Activated CD4-positive, alpha-beta T cell treated with anti-CD3 and anti-CD28 coated beads, Interleukin-10, Interleukin-2, amounts not matched to agents 100 ng/mL and 50 ng/mL, durations not matched to agents 16 hours and 8 hours (primary cell): Measurements from ENCODE around the gene RFC4.
"Not testable (repeated sequence)": the region's sequence is repeated elsewhere in the genome, so short reads cannot be mapped to it uniquely, and the experiment has no call there.

Experiments
- DNase-seq: peaks from one replicate; pipeline ENCODE4 v3.0.0-alpha.2; 2020

RFC4 gene

DNA sequence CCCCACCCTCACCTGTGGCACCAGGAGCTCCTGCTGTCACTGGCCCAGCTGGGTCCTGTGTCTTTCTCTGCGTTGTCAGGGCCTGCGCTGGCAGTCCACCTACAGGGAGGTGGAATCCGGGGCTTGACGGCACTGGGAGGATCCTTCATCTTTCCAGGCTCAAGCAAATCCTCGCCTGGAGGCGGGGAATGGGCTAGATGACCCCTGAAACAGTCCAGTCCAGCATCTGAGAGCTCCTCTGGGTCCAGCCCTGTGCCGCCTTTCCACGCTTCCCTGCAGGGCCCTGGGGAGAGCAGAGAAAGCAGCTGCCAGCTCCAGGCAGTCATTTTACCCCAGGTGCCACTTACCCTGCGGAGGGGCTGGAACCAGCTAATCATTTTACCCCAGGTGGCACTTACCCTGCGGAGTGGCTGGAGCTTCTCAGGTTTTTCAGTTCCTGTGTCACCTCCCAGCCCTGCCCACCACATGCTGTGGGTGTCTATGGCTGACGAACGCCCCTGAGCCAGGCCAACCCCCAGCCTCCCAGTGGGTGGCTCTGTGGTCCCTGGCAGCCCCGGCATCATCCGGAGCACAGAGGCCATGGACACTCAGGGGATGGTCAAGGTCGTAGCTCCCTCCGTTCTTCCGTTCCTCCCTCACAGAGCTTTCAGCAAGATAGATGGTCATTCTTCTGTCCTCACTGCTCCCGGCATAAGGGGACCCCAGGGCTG is 18.3 kb upstream of the RFC4 start:
- peak; percentile 32 for DNase-seq

DNA sequence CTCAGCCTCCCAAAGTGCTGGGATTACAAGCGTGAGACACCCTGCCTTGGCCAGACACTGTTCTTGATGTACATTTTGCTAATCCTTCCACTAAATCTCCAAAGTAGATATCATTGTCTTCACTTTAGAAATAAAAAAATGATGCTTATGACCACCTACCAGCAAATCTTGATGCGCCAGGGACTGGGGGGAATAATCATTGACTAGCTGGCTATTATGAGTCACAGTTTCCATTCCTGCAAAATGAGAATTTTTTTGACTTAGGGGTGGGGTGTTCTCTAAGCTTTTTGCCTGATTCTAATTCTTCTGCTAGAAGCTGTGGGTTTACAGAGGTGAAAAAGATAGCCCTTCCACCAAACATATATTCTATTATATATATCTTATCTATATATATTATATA is 17.1 kb upstream of the RFC4 start:
- peak; percentile 40 for DNase-seq

GRCh38 chr3:186822388-186822759 is 16.1 kb upstream of the RFC4 start:
- not testable (repeated sequence) for DNase-seq

DNA sequence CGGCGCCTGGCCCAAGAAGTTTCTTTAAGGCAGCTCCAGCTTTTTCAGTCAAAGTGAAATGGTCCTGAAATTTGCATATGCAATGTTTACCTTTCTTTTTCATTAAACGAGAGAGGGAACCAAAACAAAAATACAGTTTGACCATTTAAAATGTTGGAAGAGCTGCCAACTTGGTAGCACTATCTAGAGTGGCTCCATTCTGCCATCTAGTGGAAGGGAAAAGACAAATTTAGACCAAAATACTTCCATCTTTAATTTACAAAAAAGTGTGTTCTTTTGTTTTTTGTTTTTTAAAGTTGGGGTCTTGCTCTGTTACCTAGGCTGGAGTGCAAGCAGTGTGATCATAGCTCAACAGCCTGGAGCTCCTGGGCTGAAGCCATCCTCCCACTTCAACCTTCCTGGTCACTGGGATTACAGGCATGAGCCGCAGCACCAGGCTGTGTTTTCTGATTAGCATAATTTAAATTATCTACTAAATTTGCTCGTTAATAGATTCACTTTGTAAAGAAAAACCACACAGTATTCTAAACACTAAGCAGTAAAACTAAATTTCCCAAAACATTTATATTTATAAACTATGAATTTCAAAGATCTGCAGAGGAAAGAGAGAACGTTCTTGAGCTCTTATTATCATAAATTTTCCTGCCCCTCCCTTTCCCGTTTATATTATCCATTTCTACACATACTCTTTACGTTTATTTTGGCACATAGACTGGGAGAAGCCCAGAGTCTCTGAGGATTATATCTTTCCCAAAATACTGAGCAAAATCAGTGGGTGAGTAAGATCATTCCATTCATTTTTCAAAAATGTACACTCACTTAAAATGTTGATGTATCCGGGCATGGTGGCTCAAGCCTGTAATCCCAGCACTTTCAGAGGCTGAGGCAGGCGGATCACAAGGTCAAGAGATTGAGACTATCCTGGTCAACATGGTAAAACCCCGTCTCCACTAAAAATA is 15.4 kb upstream of the RFC4 start:
- peak; percentile 64 for DNase-seq

DNA sequence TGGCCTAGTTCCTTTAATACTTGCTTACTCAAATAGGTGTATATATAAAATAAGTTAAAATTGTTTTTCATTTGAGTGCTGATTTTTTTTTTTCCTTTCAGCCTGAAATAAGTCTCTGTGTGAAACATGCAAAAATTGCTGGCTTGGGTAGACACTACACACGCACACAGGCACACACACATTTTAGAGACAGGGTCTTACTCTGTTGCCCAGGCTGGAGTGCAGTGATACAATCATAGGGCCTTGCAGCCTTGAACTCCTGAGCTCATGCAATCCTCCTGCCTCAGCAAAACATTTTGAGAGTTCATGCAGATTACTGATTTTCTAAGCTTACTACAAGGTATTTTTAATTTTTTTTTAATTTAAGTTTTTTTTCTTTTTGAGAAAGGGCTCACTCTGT is 12.7 kb upstream of the RFC4 start:
- no peak for DNase-seq

DNA sequence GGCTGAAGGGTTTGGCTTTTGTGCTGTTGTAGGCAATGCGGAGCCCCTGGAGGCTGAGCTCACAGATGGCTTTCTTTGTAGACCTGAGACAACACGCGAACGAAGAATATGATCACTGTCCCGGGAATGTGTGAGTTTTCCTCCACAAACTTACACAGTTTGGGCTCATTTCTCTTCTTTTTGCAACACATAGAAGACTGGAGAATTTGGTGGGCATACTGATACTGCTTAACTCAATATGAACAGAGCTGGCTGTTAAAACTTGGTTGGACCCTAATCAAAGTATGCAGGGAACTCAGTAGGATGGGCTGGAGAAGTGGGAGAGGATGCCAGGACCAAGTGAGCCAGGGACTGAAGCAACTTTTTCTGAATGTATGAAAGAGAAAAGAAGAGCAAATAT is 12.2 kb upstream of the RFC4 start:
- no peak for DNase-seq

DNA sequence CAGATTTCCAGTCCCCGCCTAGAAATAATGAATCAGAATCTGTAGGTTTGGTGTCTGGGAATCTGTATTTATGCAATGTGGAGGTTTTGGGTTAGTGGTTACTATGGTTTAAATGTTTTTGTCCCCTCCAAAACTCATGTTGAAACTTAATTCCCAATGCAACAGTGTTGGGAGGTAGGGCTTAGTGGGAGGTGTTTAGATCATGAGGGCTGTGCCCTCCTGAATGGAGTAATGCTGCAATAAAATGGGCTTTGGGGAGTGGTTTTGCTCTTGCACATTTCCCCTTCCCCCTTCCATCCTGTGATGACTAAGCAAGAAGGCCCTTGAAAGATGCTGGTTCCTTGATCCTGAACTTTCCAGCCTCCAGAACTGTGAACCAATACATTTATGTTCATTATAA is 9.2 kb upstream of the RFC4 start:
- DNase-seq, result peak; percentile 38

- no peak for DNase-seq
These were observed 7.8 kb upstream of the RFC4 start for GRCh38 chr3:186814100-186814499.

DNA sequence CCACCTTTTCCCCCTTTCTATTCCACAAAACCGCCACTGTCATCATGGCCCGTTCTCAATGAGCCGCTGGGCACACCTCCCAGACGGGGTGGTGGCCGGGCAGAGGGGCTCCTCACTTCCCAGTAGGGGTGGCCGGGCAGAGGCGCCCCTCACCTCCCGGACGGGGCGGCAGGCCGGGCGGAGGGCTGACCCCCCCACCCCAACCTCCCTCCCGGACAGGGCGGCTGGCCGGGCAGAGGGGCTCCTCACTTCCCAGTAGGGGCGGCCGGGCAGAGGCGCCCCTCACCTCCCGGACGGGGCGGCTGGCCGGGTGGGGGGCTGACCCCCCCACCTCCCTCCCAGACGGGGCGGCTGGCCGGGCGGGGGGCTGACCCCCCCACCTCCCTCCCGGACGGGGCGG is 5.0 kb upstream of the RFC4 start:
- not testable (repeated sequence) for DNase-seq

DNA sequence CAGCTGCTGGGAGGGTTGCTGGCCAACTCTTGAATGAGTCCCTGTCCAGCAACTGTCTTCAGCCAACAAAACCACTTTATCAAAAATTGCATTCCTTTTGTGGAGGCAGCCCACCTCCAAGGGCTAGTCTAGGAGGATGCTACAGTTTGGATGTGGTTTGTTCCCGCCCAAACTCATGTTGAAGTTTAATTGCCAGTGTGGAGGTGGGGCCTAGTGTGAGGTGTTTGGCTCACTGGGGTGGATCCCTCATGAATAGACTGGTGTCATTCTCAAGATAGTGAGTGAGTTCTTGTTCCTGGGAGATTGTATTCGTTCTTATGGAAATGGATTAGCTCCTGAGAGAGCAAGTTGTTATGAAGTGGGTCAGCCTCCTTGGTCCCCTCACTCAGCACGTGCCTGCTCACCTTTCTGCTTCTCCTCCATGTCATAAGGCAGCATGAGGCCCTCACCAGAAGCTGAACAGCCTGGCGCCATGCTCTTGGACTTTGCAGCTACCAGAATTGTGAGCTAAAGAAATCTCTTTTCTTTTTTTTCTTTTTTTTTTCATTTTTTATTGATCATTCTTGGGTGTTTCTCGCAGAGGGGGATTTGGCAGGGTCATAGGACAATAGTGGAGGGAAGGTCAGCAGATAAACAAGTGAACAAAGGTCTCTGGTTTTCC is 4.2 kb upstream of the RFC4 start:
- DNase-seq, result no peak

GRCh38 chr3:186807231-186807630 is 949 bp upstream of the RFC4 start:
- DNase-seq, result peak; percentile 40

DNA sequence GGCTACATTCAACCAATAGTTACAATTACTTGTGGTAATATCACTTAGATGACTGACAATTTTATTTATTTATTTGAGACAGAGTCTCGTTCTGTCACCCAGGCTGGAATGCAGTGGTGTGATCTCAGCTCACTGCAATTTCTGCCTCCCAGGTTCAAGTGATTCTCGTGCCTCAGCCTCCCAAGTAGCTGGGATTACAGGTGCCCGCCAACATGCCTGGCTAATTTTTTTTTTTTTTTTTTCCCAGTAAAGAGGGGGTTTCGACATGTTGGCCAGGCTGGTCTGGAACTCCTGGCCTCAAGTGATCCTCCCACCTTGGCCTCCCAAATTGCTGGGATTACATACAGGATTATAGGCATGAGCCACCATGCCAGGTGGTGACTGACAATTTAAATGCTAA is 2.8 kb downstream of the RFC4 start:
- not testable (repeated sequence) for DNase-seq

GRCh38 chr3:186802701-186803100 is 3.6 kb downstream of the RFC4 start:
- no peak for DNase-seq

DNA sequence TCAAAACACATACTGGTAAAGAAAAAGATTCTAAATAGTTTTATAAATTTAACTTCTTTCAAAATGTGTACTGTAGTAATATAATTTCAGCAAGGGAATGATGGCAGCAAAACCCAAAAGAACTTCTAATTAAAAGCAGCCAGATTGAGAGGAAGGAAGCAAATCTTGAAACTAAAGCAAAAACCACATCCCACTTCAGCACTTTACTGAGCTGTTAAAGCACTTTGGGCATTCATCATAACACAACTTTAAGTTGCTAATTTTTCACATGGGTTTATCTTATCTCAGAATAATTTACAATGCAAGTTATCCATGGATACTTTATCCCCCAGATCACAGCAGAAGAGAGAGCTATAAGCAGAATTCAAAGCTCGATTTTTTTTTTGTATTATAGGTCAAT is 6.0 kb downstream of the RFC4 start:
- DNase-seq, result no peak

GRCh38 chr3:186798239-186798874 is 7.9 kb downstream of the RFC4 start:
- DNase-seq, result peak; percentile 44

- peak; percentile 63 for DNase-seq
These were observed 15.9 kb downstream of the RFC4 start for GRCh38 chr3:186790261-186790981.

GRCh38 chr3:186789554-186790260 is 16.6 kb downstream of the RFC4 start:
- DNase-seq, result peak; percentile 53

- DNase-seq, result peak; percentile 26
These were observed 17.6 kb downstream of the RFC4 start for GRCh38 chr3:186788482-186789370.

GRCh38 chr3:186787642-186788481 is 18.4 kb downstream of the RFC4 start:
- DNase-seq, result peak; percentile 22

DNA sequence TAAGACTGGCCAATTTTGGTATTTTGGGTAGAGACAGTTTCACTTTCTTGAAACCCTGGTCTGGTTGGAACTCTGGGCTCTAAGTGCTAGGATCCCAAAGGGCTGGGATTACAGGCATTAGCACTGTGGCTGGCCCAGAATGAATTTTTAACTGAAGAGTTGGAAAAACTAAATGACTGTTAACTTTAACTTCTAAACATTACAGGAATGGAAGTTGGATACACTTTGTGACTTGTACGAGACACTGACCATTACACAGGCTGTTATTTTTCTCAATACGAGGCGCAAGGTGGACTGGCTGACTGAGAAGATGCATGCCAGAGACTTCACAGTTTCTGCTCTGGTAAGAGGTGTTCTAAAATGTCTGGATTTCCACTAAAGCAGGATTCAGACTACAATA is 19.4 kb downstream of the RFC4 start:
- peak; percentile 15 for DNase-seq
